Measurements from ENCODE around the gene LARGE1. TPM values are rescaled to one million over a fixed set of nuclear protein-coding genes. Genes with fewer than 3 reads are reported as not detected.

LARGE1 gene
- total RNA-seq, 1 experiment from 2014 or later = 1.3 TPM

GRCh38 chr22:33792832-33793231 lies 127.4 kb downstream of the LARGE1 start:
- no peak overlapping the region for H3K9ac ChIP-seq (ENCODE audit: low read length)
- ATAC-seq = no peak
- intact Hi-C loops (cut with micrococcal nuclease) = no loop called here

GRCh38 chr22:33789690-33790253 lies 130.5 kb downstream of the LARGE1 start:
- no peaks in the 10 kb centered on the region for H3K27me3 ChIP-seq (ENCODE audit: low read length)
- no peaks in the 10 kb centered on the region for H3K9me2 ChIP-seq (replicated peaks; ENCODE audit: low read length)
- no peaks in the 10 kb centered on the region for H3K4me1 ChIP-seq (ENCODE audit: insufficient read depth, low read length)
- H3K4me2 ChIP-seq (ENCODE audit: low read length) = no peak overlapping the region
- no peak overlapping the region for H3K9ac ChIP-seq (ENCODE audit: low read length)
- no peaks in the 10 kb centered on the region for H3K79me2 ChIP-seq (ENCODE audit: low read length)
- no TSS peak for BruUV-seq (replicated peaks)
- DNase-seq (no peak), ATAC-seq (no peak)
- H3K27ac ChIP-seq (ENCODE audit: low read length) = no peak overlapping the region
- no peaks in the 10 kb centered on the region for H3K36me3 ChIP-seq (ENCODE audit: low read depth, low read length)
- H2AFZ ChIP-seq (ENCODE audit: low read length) = no peak overlapping the region
- ChIA-PET POLR2A (ENCODE audit: unreplicated experiment) (no interaction called here), CTCF (no interaction called here)
- no peaks in the 10 kb centered on the region for H3F3A ChIP-seq (ENCODE audit: low read length, unreplicated experiment)
- intact Hi-C loops (cut with micrococcal nuclease) = no loop called here
- no peaks in the 10 kb centered on the region for H4K20me1 ChIP-seq (ENCODE audit: low read length)
- H3K9me3 ChIP-seq (ENCODE audit: low read length) = no peaks in the 10 kb centered on the region
- no peak overlapping the region for H3K4me3 ChIP-seq (ENCODE audit: low read length)
- TF ChIP-seq EZH2phosphoT487 (IDR thresholded peaks at IDR 0.05; ENCODE audit: borderline replicate concordance, low read length) (no peak), EZH2 (IDR thresholded peaks at IDR 0.05; ENCODE audit: low read length, unreplicated experiment) (no peak), CTCF (conservative IDR thresholded peaks at IDR 0.05; ENCODE audit: low read depth, low read length) (no peak)

More at GRCh38 chr22:33792832-33793231, 127.4 kb downstream of the LARGE1 start:
- Histone ChIP-seq H3K4me2 (ENCODE audit: low read length) (no peak overlapping the region), H3K79me2 (ENCODE audit: low read length) (no peaks in the 10 kb centered on the region), H3K9me2 (replicated peaks; ENCODE audit: low read length) (no peaks in the 10 kb centered on the region), H3K4me3 (ENCODE audit: low read length) (no peak overlapping the region), H3F3A (ENCODE audit: low read length, unreplicated experiment) (no peaks in the 10 kb centered on the region), H2AFZ (ENCODE audit: low read length) (no peak overlapping the region), H3K4me1 (ENCODE audit: insufficient read depth, low read length) (no peaks in the 10 kb centered on the region), H3K27ac (ENCODE audit: low read length) (no peak overlapping the region), H3K36me3 (ENCODE audit: low read depth, low read length) (no peaks in the 10 kb centered on the region), H4K20me1 (ENCODE audit: low read length) (no peaks in the 10 kb centered on the region), H3K27me3 (ENCODE audit: low read length) (no peaks in the 10 kb centered on the region), H3K9me3 (ENCODE audit: low read length) (no peaks in the 10 kb centered on the region)
- ChIA-PET CTCF (no interaction called here), POLR2A (ENCODE audit: unreplicated experiment) (no interaction called here)
- no peak for DNase-seq
- TF ChIP-seq CTCF (conservative IDR thresholded peaks at IDR 0.05; ENCODE audit: low read depth, low read length) = no peak
- TF ChIP-seq EZH2phosphoT487 (IDR thresholded peaks at IDR 0.05; ENCODE audit: borderline replicate concordance, low read length) = no peak
- TF ChIP-seq EZH2 (IDR thresholded peaks at IDR 0.05; ENCODE audit: low read length, unreplicated experiment) = no peak
- BruUV-seq (replicated peaks) = no TSS peak

GRCh38 chr22:33788927-33789326 lies 131.3 kb downstream of the LARGE1 start:
- ATAC-seq (no peak), DNase-seq (no peak)
- no peak overlapping the region for H3K4me2 ChIP-seq (ENCODE audit: low read length)
- no peak overlapping the region for H3K4me3 ChIP-seq (ENCODE audit: low read length)
- no peak overlapping the region for H2AFZ ChIP-seq (ENCODE audit: low read length)
- POLR2A ChIA-PET (ENCODE audit: unreplicated experiment) = no interaction called here
- no peaks in the 10 kb centered on the region for H3K79me2 ChIP-seq (ENCODE audit: low read length)
- no TSS peak for BruUV-seq (replicated peaks)
- H3K9me3 ChIP-seq (ENCODE audit: low read length) = no peaks in the 10 kb centered on the region
- TF ChIP-seq EZH2 (IDR thresholded peaks at IDR 0.05; ENCODE audit: low read length, unreplicated experiment) = no peak
- TF ChIP-seq CTCF (conservative IDR thresholded peaks at IDR 0.05; ENCODE audit: low read depth, low read length) = no peak
- no peak for TF ChIP-seq EZH2phosphoT487 (IDR thresholded peaks at IDR 0.05; ENCODE audit: borderline replicate concordance, low read length)
- no peak overlapping the region for H3K9ac ChIP-seq (ENCODE audit: low read length)
- H3F3A ChIP-seq (ENCODE audit: low read length, unreplicated experiment) = no peaks in the 10 kb centered on the region
- no peak overlapping the region for H3K27ac ChIP-seq (ENCODE audit: low read length)
- CTCF ChIA-PET = no interaction called here
- no peaks in the 10 kb centered on the region for H4K20me1 ChIP-seq (ENCODE audit: low read length)
- intact Hi-C loops (cut with micrococcal nuclease) = no loop called here
- no peaks in the 10 kb centered on the region for H3K4me1 ChIP-seq (ENCODE audit: insufficient read depth, low read length)
- no peaks in the 10 kb centered on the region for H3K36me3 ChIP-seq (ENCODE audit: low read depth, low read length)
- no peaks in the 10 kb centered on the region for H3K9me2 ChIP-seq (replicated peaks; ENCODE audit: low read length)
- no peaks in the 10 kb centered on the region for H3K27me3 ChIP-seq (ENCODE audit: low read length)
